ENCODE results near the gene ERV3-1. TPM values are rescaled to one million over a fixed set of nuclear protein-coding genes. Genes with fewer than 3 reads are reported as not detected.

ERV3-1 gene
- total and polyA plus RNA-seq, 9 of the 15 experiments (the other 6 are each of a cell fraction or from before 2014, with no cell fraction given), result 10.2 to 30.0 (median 22.0) TPM

- TF ChIP-seq RBM25 (IDR thresholded peaks at IDR 0.05; ENCODE audit: low read depth, low read length, severe bottlenecking) (peak; percentile 85), POLR2G (IDR thresholded peaks at IDR 0.05; ENCODE audit: low read depth, low read length) (peak; percentile 85), PTTG1 (tag; IDR thresholded peaks at IDR 0.05; ENCODE audit: low read depth) (no peak), CREB1 (IDR thresholded peaks at IDR 0.05) (peak; percentile 57), CREB1 (CRISPR knock-in tag; IDR thresholded peaks at IDR 0.05) (0 out of 2 replicates have a peak, but pooled peaks have one; percentile 13), TGIF2 (CRISPR knock-in tag; IDR thresholded peaks at IDR 0.05) (no peak), ZNF592 (IDR thresholded peaks at IDR 0.05) (no peak), PHF8 (IDR thresholded peaks at IDR 0.05; ENCODE audit: borderline replicate concordance, low read length) (peak; percentile 98), TBL1XR1 (IDR thresholded peaks at IDR 0.05; ENCODE audit: low read length in 2 of 2) (peak; percentile 2 to 28; a peak in 1 of 4 replicates), ZNF589 (CRISPR knock-in tag; IDR thresholded peaks at IDR 0.05; ENCODE audit: low read depth) (no peak), ZNF347 (CRISPR knock-in tag; IDR thresholded peaks at IDR 0.05; ENCODE audit: low read depth) (no peak), ZNF41 (CRISPR knock-in tag; conservative IDR thresholded peaks at IDR 0.05) (no peak), ZBTB2 (IDR thresholded peaks at IDR 0.05) (no peak), CXXC5 (CRISPR knock-in tag; IDR thresholded peaks at IDR 0.05) (peak; percentile 62), PML (IDR thresholded peaks at IDR 0.05; ENCODE audit: low read length) (peak; percentile 86; the same call in 1 of the 2 replicates)
- TF ChIP-seq, protein P1, sequence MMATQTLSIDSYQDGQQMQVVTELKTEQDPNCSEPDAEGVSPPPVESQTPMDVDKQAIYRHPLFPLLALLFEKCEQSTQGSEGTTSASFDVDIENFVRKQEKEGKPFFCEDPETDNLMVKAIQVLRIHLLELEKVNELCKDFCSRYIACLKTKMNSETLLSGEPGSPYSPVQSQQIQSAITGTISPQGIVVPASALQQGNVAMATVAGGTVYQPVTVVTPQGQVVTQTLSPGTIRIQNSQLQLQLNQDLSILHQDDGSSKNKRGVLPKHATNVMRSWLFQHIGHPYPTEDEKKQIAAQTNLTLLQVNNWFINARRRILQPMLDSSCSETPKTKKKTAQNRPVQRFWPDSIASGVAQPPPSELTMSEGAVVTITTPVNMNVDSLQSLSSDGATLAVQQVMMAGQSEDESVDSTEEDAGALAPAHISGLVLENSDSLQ (IDR thresholded peaks at IDR 0.05), result peak; percentile 99
- TF ChIP-seq, protein P2, sequence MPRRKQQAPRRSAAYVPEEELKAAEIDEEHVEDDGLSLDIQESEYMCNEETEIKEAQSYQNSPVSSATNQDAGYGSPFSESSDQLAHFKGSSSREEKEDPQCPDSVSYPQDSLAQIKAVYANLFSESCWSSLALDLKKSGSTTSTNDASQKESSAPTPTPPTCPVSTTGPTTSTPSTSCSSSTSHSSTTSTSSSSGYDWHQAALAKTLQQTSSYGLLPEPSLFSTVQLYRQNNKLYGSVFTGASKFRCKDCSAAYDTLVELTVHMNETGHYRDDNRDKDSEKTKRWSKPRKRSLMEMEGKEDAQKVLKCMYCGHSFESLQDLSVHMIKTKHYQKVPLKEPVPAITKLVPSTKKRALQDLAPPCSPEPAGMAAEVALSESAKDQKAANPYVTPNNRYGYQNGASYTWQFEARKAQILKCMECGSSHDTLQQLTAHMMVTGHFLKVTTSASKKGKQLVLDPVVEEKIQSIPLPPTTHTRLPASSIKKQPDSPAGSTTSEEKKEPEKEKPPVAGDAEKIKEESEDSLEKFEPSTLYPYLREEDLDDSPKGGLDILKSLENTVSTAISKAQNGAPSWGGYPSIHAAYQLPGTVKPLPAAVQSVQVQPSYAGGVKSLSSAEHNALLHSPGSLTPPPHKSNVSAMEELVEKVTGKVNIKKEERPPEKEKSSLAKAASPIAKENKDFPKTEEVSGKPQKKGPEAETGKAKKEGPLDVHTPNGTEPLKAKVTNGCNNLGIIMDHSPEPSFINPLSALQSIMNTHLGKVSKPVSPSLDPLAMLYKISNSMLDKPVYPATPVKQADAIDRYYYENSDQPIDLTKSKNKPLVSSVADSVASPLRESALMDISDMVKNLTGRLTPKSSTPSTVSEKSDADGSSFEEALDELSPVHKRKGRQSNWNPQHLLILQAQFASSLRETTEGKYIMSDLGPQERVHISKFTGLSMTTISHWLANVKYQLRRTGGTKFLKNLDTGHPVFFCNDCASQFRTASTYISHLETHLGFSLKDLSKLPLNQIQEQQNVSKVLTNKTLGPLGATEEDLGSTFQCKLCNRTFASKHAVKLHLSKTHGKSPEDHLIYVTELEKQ (CRISPR knock-in tag; IDR thresholded peaks at IDR 0.05), result no peak
These were observed at the start of gene ERV3-1 (continued) for GRCh38 chr7:65006094-65006992.

Measured in K562 (cell line).